Measurements from ENCODE around the gene ROGDI. TPM values are rescaled to one million over a fixed set of nuclear protein-coding genes. Genes with fewer than 3 reads are reported as not detected.

Gene ROGDI
- total RNA-seq, 1 experiment from 2014 or later, result 32.1 TPM

GRCh38 chr16:4783951-4784336 is 18.5 kb downstream of the ROGDI start (continued):
- TF ChIP-seq CTCF (IDR thresholded peaks at IDR 0.05) (no peak), ELF4 (CRISPR knock-in tag; IDR thresholded peaks at IDR 0.05; ENCODE audit: low read depth) (no peak), OVOL2 (CRISPR knock-in tag; IDR thresholded peaks at IDR 0.05; ENCODE audit: borderline replicate concordance) (no peak), SOX15 (CRISPR knock-in tag; IDR thresholded peaks at IDR 0.05) (no peak), ARID4B (CRISPR knock-in tag; IDR thresholded peaks at IDR 0.05; ENCODE audit: borderline replicate concordance) (no peak), ZNF138 (CRISPR knock-in tag; conservative IDR thresholded peaks at IDR 0.05) (no peak), ZNF263 (CRISPR knock-in tag; IDR thresholded peaks at IDR 0.05; ENCODE audit: low read depth) (no peak), AR (CRISPR knock-in tag; IDR thresholded peaks at IDR 0.05) (no peak), ZNF532 (CRISPR knock-in tag; IDR thresholded peaks at IDR 0.05; ENCODE audit: borderline replicate concordance) (no peak), TP53 (CRISPR knock-in tag; IDR thresholded peaks at IDR 0.05) (no peak)

- CTCF ChIA-PET, result no interaction called here
- peaks cover 9% of the 10 kb centered on the region for H3K4me1 Mint-ChIP-seq
- ATAC-seq (no peak), DNase-seq (ENCODE audit: low spot score) (no peak)
- no peak overlapping the region for H3K4me3 Mint-ChIP-seq
- POLR2A ChIA-PET, result no interaction called here
- no peaks in the 10 kb centered on the region; the same call in 1 of the 2 replicates for H3K27me3 Mint-ChIP-seq (ENCODE audit: low read depth)
- no peak overlapping the region for H3K27ac Mint-ChIP-seq
- no peaks in the 10 kb centered on the region for H3K9me3 Mint-ChIP-seq
- no peaks in the 10 kb centered on the region for H3K36me3 Mint-ChIP-seq
- TF ChIP-seq ZNF232 (CRISPR knock-in tag; IDR thresholded peaks at IDR 0.05), result no peak
- TF ChIP-seq E2F1 (CRISPR knock-in tag; IDR thresholded peaks at IDR 0.05), result no peak
- no peak for TF ChIP-seq NR1H2 (CRISPR knock-in tag; IDR thresholded peaks at IDR 0.05)
- no peak for TF ChIP-seq ZSCAN18 (CRISPR knock-in tag; IDR thresholded peaks at IDR 0.05)
- TF ChIP-seq ZNF219 (CRISPR knock-in tag; IDR thresholded peaks at IDR 0.05; ENCODE audit: borderline replicate concordance), result no peak
Measured at GRCh38 chr16:4783251-4783950, 19.0 kb downstream of the ROGDI start.
